Heart right ventricle (tissue), 16 donors: ENCODE measurements around the gene TENT4B. TPM values are rescaled to one million over a fixed set of nuclear protein-coding genes. Genes with fewer than 3 reads are reported as not detected.

Experiments used
- ATAC-seq, 8 donors: fragments of 200-7000 bp; cut with Tn5 transposase; one replicate each; pipeline ENCODE4 v1.9.1; 2020; ENCODE audit warnings: mild to moderate bottlenecking in 8 of 8, moderate library complexity in 8 of 8, moderate number of reproducible peaks in 1 of 8
- DNase-seq, 2 donors: peaks; one replicate each; pipeline ENCODE4 v3.0.0-alpha.2; 2020
- H3K27ac ChIP-seq, 10 donors: fragments of 200-600 bp; sonication (generic) in 2 of 10; one replicate each; pipeline versions ENCODE4 v1.5.0 to v1.8.0; 2020 to 2022; ENCODE audit warnings: mild to moderate bottlenecking in 3 of 10
- H3K27me3 ChIP-seq, 7 donors: fragments of 200-600 bp; one replicate each; pipeline ENCODE4 v1.8.0; 2021 to 2022; ENCODE audit warnings: mild to moderate bottlenecking in 2 of 7
- H3K36me3 ChIP-seq, 9 donors: fragments of 200-600 bp; sonication (generic) in 1 of 9; one replicate each; pipeline versions ENCODE4 v1.5.0 to v1.8.0; 2020 to 2022; ENCODE audit warnings: mild to moderate bottlenecking in 2 of 9
- H3K4me1 ChIP-seq, 9 donors: fragments of 200-600 bp; sonication (generic) in 1 of 9; one replicate each; pipeline versions ENCODE4 v1.5.0 to v1.8.0; 2020 to 2022; ENCODE audit warnings: mild to moderate bottlenecking in 4 of 9
- H3K4me3 ChIP-seq, 10 donors: fragments of 200-600 bp; sonication (generic) in 2 of 10; one replicate each; pipeline versions ENCODE4 v1.5.0 to v1.8.0; 2020 to 2022; ENCODE audit warnings: mild to moderate bottlenecking in 7 of 10, moderate library complexity in 2 of 10
- H3K9me3 ChIP-seq, 11 donors: fragments of 200-600 bp in 10 of 11; sonication (generic) in 2 of 11; one replicate each; pipeline versions ENCODE4 v1.5.0 to v1.8.0; 2013 to 2022; ENCODE audit warnings: mild to moderate bottlenecking in 2 of 11, control low read depth in 1 of 11, moderate library complexity in 1 of 11
- CTCF ChIP-seq, 9 donors: fragments of 200-600 bp; sonication (generic) in 2 of 9; IDR thresholded peaks; one replicate each; pipeline versions ENCODE4 v1.5.0 to v1.8.0; 2021 to 2022; ENCODE audit warnings: antibody characterized with exemption in 9 of 9, mild to moderate bottlenecking in 5 of 9, moderate library complexity in 1 of 9
- WGBS, 2 donors: extraction: QIAGEN DNeasy Blood & Tissue Kit; methylation state at CpG; one replicate each; pipeline ENCODE4 v1.1.7; 2013; ENCODE audit warnings: inconsistent platforms in 1 of 2; 5-methylcytosine and 5-hydroxymethylcytosine counted together
- intact Hi-C, 10 donors: fragments of 100-400 bp; cut with DNase I; formaldehyde crosslinking; loops; one replicate each; pipeline versions ENCODE4 v1.11.1 to v1.14.2; 2022
- polyA plus RNA-seq, 2 donors: library from polyadenylated mRNA; stranded (reverse); fragments of 200-250 nt; gene quantifications; one replicate each; pipeline ENCODE4 v1.2.3, GENCODE V29; 2013
- total RNA-seq, 10 donors: library from RNA; stranded (reverse); fragmentation: NEBNext Ultra II Directional in 3 of 10; extraction: Animal tissue kit (Norgen Biotek cat#: 25700) in 3 of 10; gene quantifications; one replicate each; pipeline versions ENCODE4 v1.2.1 to v1.2.4, GENCODE V29; 2021 to 2023
- donor health status: Arrhythmogenic right ventricular cardiomyopathy.
- donor health status: ischemic (EF 13 %, LVEDD 7.1; RV severe dilation, severe dysfunction).
- donor health status: healthy with polysubstance abuse.
- donor health status: DM: no; HTN: yes; CAD: no.
- donor health status: DM: no; HTN: no; CAD: no.
- donor health status: ischemic (EF 25% LVEDD 6.9; RV normal size, moderate dysfunction).
- donor health status: ischemic (EF 25% LVEDD 5.7; RV mildly dilated, moderate dysfunction).
- donor health status: healthy.
- donor health status: DM: yes; HTN: yes; CAD: no.
- donor health status: Ischemic cardiomyopathy.
- donor health status: ischemic (EF 35%, LVEDD 5.7; RV mildly dilated, moderate dysfunction).
- donor health status: nonischemic (EF 11% LVEDD 7.7; RV severe dilation, severe dysfunction).
- donor health status: DM: yes; HTN: yes; CAD: no.
- donor health status: PGD.
- donor health status: ischemic (EF 29% LVEDD 5.4; RV normal size, mild dysfunction).
- donor health status: nonischemic (EF 23%, LVEDD 6.1; RV moderate dilation, normal function).

TENT4B gene
- total and polyA plus RNA-seq, 12 donors: 2.7 to 8.6 (median 6.4) TPM

- Histone ChIP-seq H3K4me3 (no peak overlapping the region), H3K9me3 (peaks cover 0 to 5% (median 0%) of the 10 kb centered on the region in 11 donors), H3K27me3 (no peaks in the 10 kb centered on the region), H3K4me1 (no peaks in the 10 kb centered on the region), H3K36me3 (no peaks in the 10 kb centered on the region), H3K27ac (no peak overlapping the region)
- no peak for ATAC-seq
- DNase-seq: no peak
- TF ChIP-seq CTCF (IDR thresholded peaks at IDR 0.05): no peak
- intact Hi-C loops: no loop called here
- WGBS, 2 donors: 66 to 69% methylated on average over 4 of the region's 4 CpGs
These were observed 31.8 kb upstream of the TENT4B start for GRCh38 chr16:50121278-50121677.

GRCh38 chr16:50121721-50122445 lies 31.2 kb upstream of the TENT4B start:
- 70 to 71% methylated on average over 14 of the region's 14 CpGs for WGBS, 2 donors
- Histone ChIP-seq H3K36me3 (no peaks in the 10 kb centered on the region), H3K4me3 (no peak overlapping the region), H3K4me1 (no peaks in the 10 kb centered on the region), H3K27ac (no peak overlapping the region), H3K9me3 (peaks cover 0 to 5% (median 0%) of the 10 kb centered on the region in 11 donors), H3K27me3 (no peaks in the 10 kb centered on the region)
- no peak for DNase-seq
- no peak for TF ChIP-seq CTCF (IDR thresholded peaks at IDR 0.05)
- no peak for ATAC-seq
- intact Hi-C loops: no loop called here

GRCh38 chr16:50123417-50123816 lies 29.7 kb upstream of the TENT4B start:
- H3K27ac ChIP-seq: no peak overlapping the region

GRCh38 chr16:50124769-50125168 lies 28.3 kb upstream of the TENT4B start:
- WGBS, 2 donors: 81 to 90% methylated on average over 2 of the region's 2 CpGs
- no peaks in the 10 kb centered on the region for H3K36me3 ChIP-seq

More at GRCh38 chr16:50123417-50123816, 29.7 kb upstream of the TENT4B start:
- no peak for TF ChIP-seq CTCF (IDR thresholded peaks at IDR 0.05)
- ATAC-seq (no peak), DNase-seq (no peak)
- H3K27me3 ChIP-seq: no peaks in the 10 kb centered on the region
- no peaks in the 10 kb centered on the region for H3K4me1 ChIP-seq
- H3K36me3 ChIP-seq: no peaks in the 10 kb centered on the region
- intact Hi-C loops: no loop called here
- H3K9me3 ChIP-seq: peaks cover 0 to 5% (median 0%) of the 10 kb centered on the region in 11 donors
- H3K4me3 ChIP-seq: no peak overlapping the region
- 91 to 92% methylated on average over 1 of the region's 1 CpG for WGBS, 2 donors

More at GRCh38 chr16:50124769-50125168, 28.3 kb upstream of the TENT4B start:
- H3K27me3 ChIP-seq: no peaks in the 10 kb centered on the region
- H3K9me3 ChIP-seq: peaks cover 0 to 5% (median 0%) of the 10 kb centered on the region in 11 donors
- DNase-seq (no peak), ATAC-seq (no peak)
- intact Hi-C loops: no loop called here
- H3K27ac ChIP-seq: no peak overlapping the region
- no peak for TF ChIP-seq CTCF (IDR thresholded peaks at IDR 0.05)
- no peaks in the 10 kb centered on the region for H3K4me1 ChIP-seq
- H3K4me3 ChIP-seq: no peak overlapping the region
